Measurements from ENCODE around the gene RIT2.

RIT2 gene

GRCh38 chr18:43017622-43018021 is 97.9 kb downstream of the RIT2 start:
- in situ Hi-C loops (cut with HindIII; ENCODE audit: low sequenced_read_pairs) = no loop called here

GRCh38 chr18:43013486-43013885 is 102.0 kb downstream of the RIT2 start:
- in situ Hi-C loops (cut with HindIII; ENCODE audit: low sequenced_read_pairs) = no loop called here

GRCh38 chr18:43012951-43013350 is 102.5 kb downstream of the RIT2 start:
- in situ Hi-C loops (cut with HindIII; ENCODE audit: low sequenced_read_pairs) = no loop called here

GRCh38 chr18:43010611-43011010 is 104.9 kb downstream of the RIT2 start:
- in situ Hi-C loops (cut with HindIII; ENCODE audit: low sequenced_read_pairs) = no loop called here

GRCh38 chr18:43009674-43010073 is 105.8 kb downstream of the RIT2 start:
- in situ Hi-C loops (cut with HindIII; ENCODE audit: low sequenced_read_pairs) = no loop called here

- in situ Hi-C loops (cut with HindIII; ENCODE audit: low sequenced_read_pairs) = no loop called here
These were observed 108.1 kb downstream of the RIT2 start for GRCh38 chr18:43007365-43007764.

GRCh38 chr18:43004421-43004820 is 111.1 kb downstream of the RIT2 start:
- in situ Hi-C loops (cut with HindIII; ENCODE audit: low sequenced_read_pairs) = no loop called here

- in situ Hi-C loops (cut with HindIII; ENCODE audit: low sequenced_read_pairs) = no loop called here
These were observed 113.7 kb downstream of the RIT2 start for GRCh38 chr18:43001821-43002220.

- in situ Hi-C loops (cut with HindIII; ENCODE audit: low sequenced_read_pairs) = no loop called here
These were observed 118.7 kb downstream of the RIT2 start for GRCh38 chr18:42996824-42997223.

GRCh38 chr18:42980426-42980825 is 135.1 kb downstream of the RIT2 start:
- in situ Hi-C loops (cut with HindIII; ENCODE audit: low sequenced_read_pairs) = no loop called here

GRCh38 chr18:42977982-42978637 is 137.4 kb downstream of the RIT2 start:
- in situ Hi-C loops (cut with HindIII; ENCODE audit: low sequenced_read_pairs) = no loop called here

- in situ Hi-C loops (cut with HindIII; ENCODE audit: low sequenced_read_pairs) = no loop called here
These were observed 138.5 kb downstream of the RIT2 start for GRCh38 chr18:42976869-42977590.

GRCh38 chr18:42969366-42969765 is 146.1 kb downstream of the RIT2 start:
- in situ Hi-C loops (cut with HindIII; ENCODE audit: low sequenced_read_pairs) = no loop called here

GRCh38 chr18:42961298-42961697 is 154.2 kb downstream of the RIT2 start:
- in situ Hi-C loops (cut with HindIII; ENCODE audit: low sequenced_read_pairs) = no loop called here

- in situ Hi-C loops (cut with HindIII; ENCODE audit: low sequenced_read_pairs) = no loop called here
These were observed 156.0 kb downstream of the RIT2 start for GRCh38 chr18:42959528-42959927.

- in situ Hi-C loops (cut with HindIII; ENCODE audit: low sequenced_read_pairs) = no loop called here
These were observed 157.1 kb downstream of the RIT2 start for GRCh38 chr18:42958353-42958752.

GRCh38 chr18:42956287-42956686 is 159.2 kb downstream of the RIT2 start:
- in situ Hi-C loops (cut with HindIII; ENCODE audit: low sequenced_read_pairs) = no loop called here

- in situ Hi-C loops (cut with HindIII; ENCODE audit: low sequenced_read_pairs) = no loop called here
These were observed 160.6 kb downstream of the RIT2 start for GRCh38 chr18:42954887-42955286.

- in situ Hi-C loops (cut with HindIII; ENCODE audit: low sequenced_read_pairs) = no loop called here
These were observed 162.2 kb downstream of the RIT2 start for GRCh38 chr18:42953306-42953705.

- in situ Hi-C loops (cut with HindIII; ENCODE audit: low sequenced_read_pairs) = no loop called here
These were observed 164.8 kb downstream of the RIT2 start for GRCh38 chr18:42950732-42951131.

GRCh38 chr18:42948831-42949230 is 166.7 kb downstream of the RIT2 start:
- in situ Hi-C loops (cut with HindIII; ENCODE audit: low sequenced_read_pairs) = no loop called here

- in situ Hi-C loops (cut with HindIII; ENCODE audit: low sequenced_read_pairs) = no loop called here
These were observed 173.6 kb downstream of the RIT2 start for GRCh38 chr18:42941860-42942259.

GRCh38 chr18:42941021-42941420 is 174.5 kb downstream of the RIT2 start:
- in situ Hi-C loops (cut with HindIII; ENCODE audit: low sequenced_read_pairs) = no loop called here
